ENCODE data around the gene ENOX2.

ENOX2 gene

GRCh38 chrX:130857207-130857606, 45.8 kb downstream of the ENOX2 start:
- Histone ChIP-seq H2BK120ac (ENCODE audit: insufficient read depth, low read length, poor library complexity) (no peak overlapping the region), H4K8ac (ENCODE audit: low read depth, low read length) (no peak overlapping the region), H3K9ac (ENCODE audit: low read length) (no peak overlapping the region), H3K9me3 (ENCODE audit: insufficient read depth, low read depth, low read length) (no peaks in the 10 kb centered on the region), H3K79me2 (ENCODE audit: control insufficient read depth, insufficient read depth, low read length, poor library complexity) (no peaks in the 10 kb centered on the region), H2AK5ac (ENCODE audit: low read length) (no peak overlapping the region), H4K91ac (ENCODE audit: low read depth, low read length) (no peak overlapping the region), H3K27ac (ENCODE audit: low read depth, low read length) (no peak overlapping the region), H3K18ac (ENCODE audit: low read length) (no peak overlapping the region), H3K14ac (ENCODE audit: low read length) (no peak overlapping the region), H3K36me3 (ENCODE audit: control insufficient read depth in 1 of 2, insufficient read depth in 2 of 2, low read length in 2 of 2) (no peaks in the 10 kb centered on the region), H3K4me3 (ENCODE audit: low read depth, low read length) (no peak overlapping the region), H3K4me2 (ENCODE audit: low read length) (no peak overlapping the region), H3K4ac (ENCODE audit: low read depth, low read length) (no peak overlapping the region), H4K12ac (ENCODE audit: low read depth, low read length) (no peak overlapping the region), H3K4me1 (ENCODE audit: control insufficient read depth in 1 of 2, insufficient read depth in 2 of 2, low read length in 2 of 2) (no peaks in the 10 kb centered on the region), H2BK12ac (ENCODE audit: low read length) (no peak overlapping the region), H3K79me1 (ENCODE audit: low read length) (no peaks in the 10 kb centered on the region), H2AFZ (ENCODE audit: insufficient read depth, low read length, poor library complexity) (no peak overlapping the region), H3K23ac (ENCODE audit: low read length) (no peak overlapping the region), H2BK5ac (ENCODE audit: low read depth, low read length, poor library complexity) (no peak overlapping the region), H3K27me3 (ENCODE audit: insufficient read depth, low read length) (no peaks in the 10 kb centered on the region)
- no peak for DNase-seq
- WGBS (ENCODE audit: extremely low coverage, insufficient coverage, insufficient read length): no CpG with 5 or more reads among the region's 1 CpG

- H3K4me3 ChIP-seq (ENCODE audit: low read depth, low read length): no peak overlapping the region
- no peak overlapping the region for H3K14ac ChIP-seq (ENCODE audit: low read length)
- no peak overlapping the region for H3K4ac ChIP-seq (ENCODE audit: low read depth, low read length)
- H3K27me3 ChIP-seq (ENCODE audit: insufficient read depth, low read length): no peaks in the 10 kb centered on the region
- H2AK5ac ChIP-seq (ENCODE audit: low read length): no peak overlapping the region
- no peak for DNase-seq
- H3K9ac ChIP-seq (ENCODE audit: low read length): no peak overlapping the region
- H3K4me1 ChIP-seq (ENCODE audit: control insufficient read depth in 1 of 2, insufficient read depth in 2 of 2, low read length in 2 of 2): no peaks in the 10 kb centered on the region
- no CpG with 5 or more reads among the region's 3 CpGs for WGBS (ENCODE audit: extremely low coverage, insufficient coverage, insufficient read length)
- no peak overlapping the region for H4K8ac ChIP-seq (ENCODE audit: low read depth, low read length)
- H3K18ac ChIP-seq (ENCODE audit: low read length): no peak overlapping the region
- no peaks in the 10 kb centered on the region for H3K9me3 ChIP-seq (ENCODE audit: insufficient read depth, low read depth, low read length)
- no peak overlapping the region for H4K12ac ChIP-seq (ENCODE audit: low read depth, low read length)
- H3K79me1 ChIP-seq (ENCODE audit: low read length): no peaks in the 10 kb centered on the region
- no peak overlapping the region for H3K27ac ChIP-seq (ENCODE audit: low read depth, low read length)
- no peak overlapping the region for H3K23ac ChIP-seq (ENCODE audit: low read length)
- H2AFZ ChIP-seq (ENCODE audit: insufficient read depth, low read length, poor library complexity): no peak overlapping the region
- H2BK12ac ChIP-seq (ENCODE audit: low read length): no peak overlapping the region
- H3K4me2 ChIP-seq (ENCODE audit: low read length): no peak overlapping the region
- no peak overlapping the region for H4K91ac ChIP-seq (ENCODE audit: low read depth, low read length)
- H3K79me2 ChIP-seq (ENCODE audit: control insufficient read depth, insufficient read depth, low read length, poor library complexity): no peaks in the 10 kb centered on the region
- H2BK5ac ChIP-seq (ENCODE audit: low read depth, low read length, poor library complexity): no peak overlapping the region
- no peaks in the 10 kb centered on the region for H3K36me3 ChIP-seq (ENCODE audit: control insufficient read depth in 1 of 2, insufficient read depth in 2 of 2, low read length in 2 of 2)
- no peak overlapping the region for H2BK120ac ChIP-seq (ENCODE audit: insufficient read depth, low read length, poor library complexity)
Measured at GRCh38 chrX:130851569-130851968, 51.4 kb downstream of the ENOX2 start.

GRCh38 chrX:130848763-130849162, 54.2 kb downstream of the ENOX2 start:
- no peaks in the 10 kb centered on the region for H3K4me1 ChIP-seq (ENCODE audit: control insufficient read depth in 1 of 2, insufficient read depth in 2 of 2, low read length in 2 of 2)
- H2BK120ac ChIP-seq (ENCODE audit: insufficient read depth, low read length, poor library complexity): no peak overlapping the region
- no peaks in the 10 kb centered on the region for H3K79me2 ChIP-seq (ENCODE audit: control insufficient read depth, insufficient read depth, low read length, poor library complexity)
- no peak overlapping the region for H2AK5ac ChIP-seq (ENCODE audit: low read length)
- no peak overlapping the region for H3K4ac ChIP-seq (ENCODE audit: low read depth, low read length)
- no peak overlapping the region for H2BK12ac ChIP-seq (ENCODE audit: low read length)
- H3K9ac ChIP-seq (ENCODE audit: low read length): no peak overlapping the region
- H2BK5ac ChIP-seq (ENCODE audit: low read depth, low read length, poor library complexity): no peak overlapping the region
- no peaks in the 10 kb centered on the region for H3K79me1 ChIP-seq (ENCODE audit: low read length)
- WGBS (ENCODE audit: extremely low coverage, insufficient coverage, insufficient read length): no CpG with 5 or more reads among the region's 2 CpGs
- no peak overlapping the region for H4K12ac ChIP-seq (ENCODE audit: low read depth, low read length)
- H4K91ac ChIP-seq (ENCODE audit: low read depth, low read length): no peak overlapping the region
- H3K23ac ChIP-seq (ENCODE audit: low read length): no peak overlapping the region
- no peak overlapping the region for H3K14ac ChIP-seq (ENCODE audit: low read length)
- H4K8ac ChIP-seq (ENCODE audit: low read depth, low read length): no peak overlapping the region
- no peak overlapping the region for H3K18ac ChIP-seq (ENCODE audit: low read length)
- H3K4me3 ChIP-seq (ENCODE audit: low read depth, low read length): no peak overlapping the region
- no peak for DNase-seq
- no peak overlapping the region for H3K4me2 ChIP-seq (ENCODE audit: low read length)
- no peaks in the 10 kb centered on the region for H3K9me3 ChIP-seq (ENCODE audit: insufficient read depth, low read depth, low read length)
- H3K36me3 ChIP-seq (ENCODE audit: control insufficient read depth in 1 of 2, insufficient read depth in 2 of 2, low read length in 2 of 2): no peaks in the 10 kb centered on the region
- no peak overlapping the region for H2AFZ ChIP-seq (ENCODE audit: insufficient read depth, low read length, poor library complexity)
- H3K27ac ChIP-seq (ENCODE audit: low read depth, low read length): no peak overlapping the region
- no peaks in the 10 kb centered on the region for H3K27me3 ChIP-seq (ENCODE audit: insufficient read depth, low read length)

- Histone ChIP-seq H2AFZ (ENCODE audit: insufficient read depth, low read length, poor library complexity) (no peak overlapping the region), H3K27ac (ENCODE audit: low read depth, low read length) (no peak overlapping the region), H3K9me3 (ENCODE audit: insufficient read depth, low read depth, low read length) (no peaks in the 10 kb centered on the region), H3K27me3 (ENCODE audit: insufficient read depth, low read length) (no peaks in the 10 kb centered on the region), H3K18ac (ENCODE audit: low read length) (no peak overlapping the region), H3K9ac (ENCODE audit: low read length) (no peak overlapping the region), H4K8ac (ENCODE audit: low read depth, low read length) (no peak overlapping the region), H3K4me2 (ENCODE audit: low read length) (no peak overlapping the region), H2AK5ac (ENCODE audit: low read length) (no peak overlapping the region), H4K12ac (ENCODE audit: low read depth, low read length) (no peak overlapping the region), H3K79me1 (ENCODE audit: low read length) (no peaks in the 10 kb centered on the region), H2BK120ac (ENCODE audit: insufficient read depth, low read length, poor library complexity) (no peak overlapping the region), H2BK5ac (ENCODE audit: low read depth, low read length, poor library complexity) (no peak overlapping the region), H4K91ac (ENCODE audit: low read depth, low read length) (no peak overlapping the region), H3K4me1 (ENCODE audit: control insufficient read depth in 1 of 2, insufficient read depth in 2 of 2, low read length in 2 of 2) (no peaks in the 10 kb centered on the region), H2BK12ac (ENCODE audit: low read length) (no peak overlapping the region), H3K4me3 (ENCODE audit: low read depth, low read length) (no peak overlapping the region), H3K23ac (ENCODE audit: low read length) (no peak overlapping the region), H3K14ac (ENCODE audit: low read length) (no peak overlapping the region), H3K79me2 (ENCODE audit: control insufficient read depth, insufficient read depth, low read length, poor library complexity) (no peaks in the 10 kb centered on the region), H3K36me3 (ENCODE audit: control insufficient read depth in 1 of 2, insufficient read depth in 2 of 2, low read length in 2 of 2) (no peaks in the 10 kb centered on the region), H3K4ac (ENCODE audit: low read depth, low read length) (no peak overlapping the region)
- WGBS (ENCODE audit: extremely low coverage, insufficient coverage, insufficient read length): 100% methylated on average over 2 of the region's 2 CpGs
- no peak for DNase-seq
Measured at GRCh38 chrX:130846746-130847145, 56.3 kb downstream of the ENOX2 start.

Data from trophoblast cell (in vitro differentiated cells and primary cell).